Measurements from ENCODE around the gene RNU2-63P. TPM values are rescaled to one million over a fixed set of nuclear protein-coding genes. Genes with fewer than 3 reads are reported as not detected.

The RNU2-63P gene
- total and polyA plus RNA-seq, 2 donors (not counting 1 experiment from before 2014, with no cell fraction given) = 9.3 TPM; not detected in 1

DNA sequence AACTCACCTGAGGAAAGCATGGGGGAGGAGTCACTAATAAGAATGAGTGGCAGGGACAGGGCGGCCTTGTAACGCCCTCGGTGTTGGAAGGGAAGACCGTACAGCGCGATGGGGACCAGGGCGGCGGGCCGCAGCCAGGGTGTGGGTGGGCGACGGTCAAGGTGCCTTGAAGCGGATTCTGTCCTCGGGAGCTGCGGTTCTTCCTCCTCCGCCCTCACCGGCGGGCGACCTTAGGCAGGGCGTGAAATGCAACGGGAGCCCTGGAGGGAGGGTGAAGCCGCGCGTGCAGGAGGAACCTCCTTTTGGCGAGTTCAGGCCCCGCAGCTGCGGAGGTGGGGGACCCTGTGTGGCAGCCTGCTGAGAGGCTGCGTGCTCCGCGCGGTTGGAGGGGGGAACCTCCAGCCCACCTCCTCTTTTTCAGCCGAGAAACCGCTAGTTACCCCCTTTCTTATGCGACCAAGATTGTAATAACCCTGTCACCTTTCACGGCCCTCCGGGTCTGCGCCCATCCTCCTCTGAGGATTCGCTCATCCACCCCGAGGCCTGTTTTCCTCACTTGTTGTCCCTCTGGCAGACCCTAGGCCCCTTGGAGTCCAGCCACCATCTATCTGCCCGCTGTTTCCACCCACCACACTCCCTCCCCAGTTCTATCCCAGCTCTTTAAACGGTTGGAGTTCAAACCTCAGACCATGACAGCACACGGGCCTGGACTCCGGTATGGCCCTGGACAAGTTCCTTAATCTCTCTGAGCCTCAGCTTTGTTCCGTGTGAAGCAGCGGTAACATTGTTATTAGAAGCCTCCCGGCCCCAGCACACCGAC is 823 bp upstream of the RNU2-63P start:
- CTCF ChIA-PET = interaction anchor here (0.8 to 1.8 kb wide), 5 partner anchors 10 to 143 kb away, joined by 3 to 8 read pairs (median 3); no protein-coding TSS in a partner anchor
- Histone ChIP-seq H3K27me3 (replicated peaks in 1 of 4; ENCODE audit: control extremely low read depth in 1 of 4, control insufficient read depth in 3 of 4, insufficient read depth in 4 of 4, low read length in 3 of 4) (no peaks in the 10 kb centered on the region), H3K4me3 (ENCODE audit: control extremely low read depth in 1 of 5, extremely low read depth in 1 of 5, insufficient read depth in 1 of 5, low read depth in 2 of 5, low read length in 4 of 5) (peak overlapping the region; percentile 39 to 95 (median 91)), H4K20me1 (ENCODE audit: control insufficient read depth, insufficient read depth, low read length, poor library complexity, severe bottlenecking) (no peaks in the 10 kb centered on the region), H3K9ac (ENCODE audit: low read length) (peak overlapping the region; percentile 96), H3K36me3 (replicated peaks in 1 of 2; ENCODE audit: control extremely low read depth in 1 of 2, control insufficient read depth in 1 of 2, extremely low read depth in 1 of 2, insufficient read depth in 2 of 2, low read length in 1 of 2) (no peaks in the 10 kb centered on the region), H3K79me2 (ENCODE audit: control insufficient read depth, insufficient read depth, low read length) (peaks cover 6% of the 10 kb centered on the region), H3K4me1 (ENCODE audit: control insufficient read depth in 2 of 2, insufficient read depth in 2 of 2, low read length in 2 of 2) (peaks cover 6 to 15% of the 10 kb centered on the region in 2 donors), H2AFZ (ENCODE audit: insufficient read depth, low read depth, low read length, poor library complexity, severe bottlenecking) (peak overlapping the region; percentile 98), H3K9me3 (ENCODE audit: control extremely low read depth in 1 of 3, control insufficient read depth in 2 of 3, insufficient read depth in 1 of 3, low read length in 2 of 3) (peaks cover 0 to 10% (median 4%) of the 10 kb centered on the region in 3 donors), H3K27ac (ENCODE audit: low read length in 2 of 2) (peak overlapping the region; percentile 98 to 99), H3K4me2 (replicated peaks; ENCODE audit: low read depth, low read length, poor library complexity, severe bottlenecking) (peak overlapping the region; percentile 81)
- TF ChIP-seq EZH2 (IDR thresholded peaks at IDR 0.05; ENCODE audit: borderline replicate concordance, insufficient read depth, low read depth, low read length, poor library complexity, severe bottlenecking) = no peak
- TF ChIP-seq CTCF (IDR thresholded peaks at IDR 0.05) = no peak
- DNase-seq (peak; percentile 92), ATAC-seq (ENCODE audit: low read depth) (peak; percentile 66)
- H3K27ac Mint-ChIP-seq = peak overlapping the region; percentile 98
- intact Hi-C loops (cut with micrococcal nuclease) = loop anchor here (1.0 to 10.0 kb wide), 3 partner anchors 38 to 1575 kb away; partner anchors contain the start of genes CHMP3, KDM3A and KRCC1
- peaks cover 25% of the 10 kb centered on the region for H3K4me1 Mint-ChIP-seq
- no peaks in the 10 kb centered on the region for H3K27me3 Mint-ChIP-seq
- POLR2A ChIA-PET = interaction anchor here (0.9 to 2.2 kb wide), 2 partner anchors 37 to 43 kb away, joined by 3 to 15 read pairs; no protein-coding TSS in a partner anchor
- no peaks in the 10 kb centered on the region for H3K9me3 Mint-ChIP-seq (ENCODE audit: insufficient read depth)
- WGBS (ENCODE audit: insufficient coverage) = 25% methylated on average over 42 of the region's 46 CpGs
- peak overlapping the region; percentile 100 for H3K4me3 Mint-ChIP-seq

DNA sequence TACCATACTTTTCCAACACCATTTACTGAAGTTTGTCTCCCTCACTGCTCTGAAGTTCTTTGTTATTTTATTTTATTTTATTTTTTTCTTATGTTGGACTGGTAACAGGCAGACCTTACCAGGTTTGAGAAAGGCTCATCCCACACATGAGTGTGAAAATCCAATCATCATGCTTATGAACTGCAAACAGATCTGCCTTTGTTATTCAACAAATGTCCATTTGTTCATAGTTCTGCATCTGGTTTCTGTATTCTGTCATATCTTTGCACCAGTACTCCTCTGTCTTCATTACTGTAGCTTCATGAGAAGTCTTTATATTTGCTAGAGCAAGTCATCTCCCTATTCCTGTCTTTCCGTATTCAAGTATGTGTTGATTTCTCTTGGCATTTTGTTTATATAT is 5.3 kb downstream of the RNU2-63P start:
- no peak overlapping the region for H3K27ac ChIP-seq (ENCODE audit: low read length in 2 of 2)
- H3K4me1 ChIP-seq (ENCODE audit: control insufficient read depth in 2 of 2, insufficient read depth in 2 of 2, low read length in 2 of 2) = peaks cover 0 to 6% of the 10 kb centered on the region in 2 donors
- H3K36me3 ChIP-seq (replicated peaks in 1 of 2; ENCODE audit: control extremely low read depth in 1 of 2, control insufficient read depth in 1 of 2, extremely low read depth in 1 of 2, insufficient read depth in 2 of 2, low read length in 1 of 2) = no peaks in the 10 kb centered on the region
- POLR2A ChIA-PET = interaction anchor here (0.6 kb wide), 1 partner anchor 49 kb away, joined by 3 read pairs; no protein-coding TSS in a partner anchor
- Mint-ChIP-seq H3K27me3 (no peaks in the 10 kb centered on the region), H3K27ac (no peak overlapping the region), H3K4me1 (peaks cover 4% of the 10 kb centered on the region), H3K9me3 (ENCODE audit: insufficient read depth) (no peaks in the 10 kb centered on the region), H3K4me3 (no peak overlapping the region)
- no peaks in the 10 kb centered on the region for H3K9me3 ChIP-seq (ENCODE audit: control extremely low read depth in 1 of 3, control insufficient read depth in 2 of 3, insufficient read depth in 1 of 3, low read length in 2 of 3)
- H4K20me1 ChIP-seq (ENCODE audit: control insufficient read depth, insufficient read depth, low read length, poor library complexity, severe bottlenecking) = no peaks in the 10 kb centered on the region
- H3K9ac ChIP-seq (ENCODE audit: low read length) = no peak overlapping the region
- ATAC-seq (ENCODE audit: low read depth) = no peak
- no peaks in the 10 kb centered on the region for H3K27me3 ChIP-seq (replicated peaks in 1 of 4; ENCODE audit: control extremely low read depth in 1 of 4, control insufficient read depth in 3 of 4, insufficient read depth in 4 of 4, low read length in 3 of 4)
- CTCF ChIA-PET = interaction anchor here (3.6 kb wide), 1 partner anchor 9 kb away, joined by 24 read pairs; no protein-coding TSS in a partner anchor
- TF ChIP-seq EZH2 (IDR thresholded peaks at IDR 0.05; ENCODE audit: borderline replicate concordance, insufficient read depth, low read depth, low read length, poor library complexity, severe bottlenecking) = no peak
- TF ChIP-seq CTCF (IDR thresholded peaks at IDR 0.05) = no peak
- no CpG with 5 or more reads among the region's 1 CpG for WGBS (ENCODE audit: insufficient coverage)
- no peak overlapping the region for H3K4me3 ChIP-seq (ENCODE audit: control extremely low read depth in 1 of 5, extremely low read depth in 1 of 5, insufficient read depth in 1 of 5, low read depth in 2 of 5, low read length in 4 of 5)
- intact Hi-C loops (cut with micrococcal nuclease) = loop anchor here (10.0 kb wide), 1 partner anchor 1446 kb away; the partner anchor contains the start of gene CHMP3
- no peak overlapping the region for H3K4me2 ChIP-seq (replicated peaks; ENCODE audit: low read depth, low read length, poor library complexity, severe bottlenecking)
- H2AFZ ChIP-seq (ENCODE audit: insufficient read depth, low read depth, low read length, poor library complexity, severe bottlenecking) = no peak overlapping the region
- no peak for DNase-seq
- no peaks in the 10 kb centered on the region for H3K79me2 ChIP-seq (ENCODE audit: control insufficient read depth, insufficient read depth, low read length)
